HepG2 (cell line): ENCODE data around the gene SBNO2. TPM values are rescaled to one million over a fixed set of nuclear protein-coding genes. Genes with fewer than 3 reads are reported as not detected.
A peak's percentile ranks its signal among the peaks of the same experiment; 100 is the strongest.

Experiments used
- ATAC-seq: fragments of 200-7000 bp; cut with Tn5 transposase; 3 replicates; pipeline ENCODE4 v1.9.1; 2020; ENCODE audit warnings: mild to moderate bottlenecking, moderate library complexity
- BruUV-seq: library from RNA; stranded (reverse); fragments of 400-500 nt; replicated peaks from 2 replicates; lab custom pipeline; 2021; lab: Mats Ljungman, UMichigan
- CTCF ChIA-PET: fragments of 300-600 bp; formaldehyde crosslinking; extraction: SDS; loops from one replicate; lab custom pipeline; 2021; ENCODE audit warnings: low total read pairs, inconsistent platforms, low intra/inter-chr PET ratio; lab: Yijun Ruan, JAX
- POLR2A ChIA-PET: fragments of 350-600 bp; sonication (Branson Sonifier 250); formaldehyde crosslinking; loops from one replicate; lab custom pipeline; 2020; ENCODE audit warnings: antibody characterized with exemption, inconsistent platforms; lab: Yijun Ruan, JAX
- DNase-seq: peaks from one replicate; pipeline ENCODE4 v3.0.0-alpha.2; 2015; ENCODE audit warnings: low spot score
- FAIRE-seq: peaks from 3 replicates; lab custom pipeline; 2011; peaks lifted over from hg19 to GRCh38; lab: Jason Lieb, UNC
- H2AFZ ChIP-seq: one replicate; pipeline ENCODE4 v1.6.1; 2011; ENCODE audit warnings: low read length, inconsistent platforms
- H3K27ac ChIP-seq: fragments of 300-600 bp; 3 replicates; pipeline ENCODE4 v1.8.0; 2011; ENCODE audit warnings: mixed run types, mild to moderate bottlenecking, mixed read lengths, low read length, inconsistent platforms; ENCODE audit not compliant: insufficient read depth; ENCODE audit errors: extremely low read length
- H3K27me3 ChIP-seq, 2 experiments: fragments of 200-600 bp in 1 of 2; 2 replicates in 1 of 2; 3 replicates in 1 of 2; pipeline versions ENCODE4 v1.6.0 to v1.8.0; 2011; ENCODE audit warnings: low read length in 2 of 2, mild to moderate bottlenecking in 2 of 2, moderate library complexity in 2 of 2, inconsistent platforms in 1 of 2; ENCODE audit not compliant: insufficient read depth in 2 of 2, control insufficient read depth in 1 of 2
- H3K36me3 ChIP-seq, 2 experiments: fragments of 200-600 bp in 1 of 2; replicated peaks in 1 of 2; 2 replicates in 1 of 2; 3 replicates in 1 of 2; pipeline versions ENCODE4 v1.5.1 to v1.8.0; 2011; ENCODE audit warnings: low read length in 2 of 2, inconsistent platforms in 1 of 2; ENCODE audit not compliant: insufficient read depth in 2 of 2, control insufficient read depth in 1 of 2
- H3K4me1 ChIP-seq: 2 replicates; pipeline ENCODE4 v1.5.1; 2012; ENCODE audit warnings: low read length, inconsistent platforms; ENCODE audit not compliant: insufficient read depth
- H3K4me2 ChIP-seq: 2 replicates; pipeline ENCODE4 v1.6.0; 2011; ENCODE audit warnings: low read depth, low read length, inconsistent platforms
- H3K4me3 ChIP-seq, 3 experiments: fragments of 200-600 bp in 1 of 3; sonication (generic), shearing (Covaris generic) in 1 of 3; replicated peaks in 1 of 3; 2 replicates each; pipeline ENCODE4 v1.5.1; 2011 to 2016; ENCODE audit warnings: low read length in 3 of 3, inconsistent platforms in 2 of 3, low read depth in 2 of 3, mild to moderate bottlenecking in 2 of 3, control low read depth in 1 of 3, mixed read lengths in 1 of 3; ENCODE audit not compliant: insufficient read depth in 1 of 3
- H3K79me2 ChIP-seq: one replicate; pipeline ENCODE4 v1.6.1; 2011; ENCODE audit warnings: low read length, inconsistent platforms; ENCODE audit not compliant: insufficient read depth
- H3K9ac ChIP-seq: 2 replicates; pipeline ENCODE4 v1.6.0; 2011; ENCODE audit warnings: mild to moderate bottlenecking, low read depth, low read length, inconsistent platforms; ENCODE audit not compliant: insufficient read depth
- H3K9me3 ChIP-seq: 2 replicates; pipeline ENCODE4 v1.5.1; 2012; ENCODE audit warnings: mild to moderate bottlenecking, low read length
- H4K20me1 ChIP-seq: 2 replicates; pipeline ENCODE4 v1.6.0; 2011; ENCODE audit warnings: inconsistent platforms, mild to moderate bottlenecking, low read length, moderate library complexity; ENCODE audit not compliant: insufficient read depth
- AGO2 ChIP-seq: fragments of 200-400 bp; formaldehyde crosslinking; optimal IDR thresholded peaks from 2 replicates; pipeline ENCODE3; 2017; ENCODE audit warnings: mild to moderate bottlenecking, low read depth, low read length, moderate library complexity
- SRSF4 ChIP-seq: fragments of 200-400 bp; formaldehyde crosslinking; IDR thresholded peaks from one replicate; pipeline ENCODE4 v1.6.1; 2018; ENCODE audit warnings: mild to moderate bottlenecking, low read depth, low read length, moderate library complexity; ENCODE audit not compliant: poor library complexity, severe bottlenecking
- ZNF136 ChIP-seq: sonication (generic); formaldehyde crosslinking; IDR thresholded peaks from 2 replicates; pipeline ENCODE4 v1.8.1; 2022; ENCODE audit warnings: low read depth, mild to moderate bottlenecking, moderate library complexity, missing genetic modification reagents
- ZNF17 ChIP-seq: sonication (generic); formaldehyde crosslinking; IDR thresholded peaks from 2 replicates; pipeline ENCODE4 v1.5.0; 2020; ENCODE audit warnings: mild to moderate bottlenecking, missing genetic modification reagents
- WGBS: methylation state at CpG from one replicate; pipeline ENCODE4 v1.1.6; 2017; ENCODE audit warnings: low lambda C conversion rate; 5-methylcytosine and 5-hydroxymethylcytosine counted together
- in situ Hi-C: cut with HindIII; loops from 2 replicates; pipeline ENCODE4 v1.10.0; 2017; ENCODE audit warnings: low pct_unique_long_range_greater_than_20kb; ENCODE audit not compliant: extremely low pct_ligation_motif_present
- intact Hi-C: fragments of 100-400 bp; cut with micrococcal nuclease; formaldehyde crosslinking; loops from one replicate; pipeline ENCODE4 v1.10.0; 2022; ENCODE audit not compliant: unreplicated experiment
- polyA plus RNA-seq, 8 experiments: library from polyadenylated mRNA; depleted of rRNA in 3 of 8; stranded (reverse) in 7 of 8; unstranded in 1 of 8; fragments of >200 nt; fragmentation: Illumina TruSeq in 4 of 8; extraction: Trizol in 4 of 8; gene quantifications; 2 replicates each; pipeline versions ENCODE4 v1.2.1 to v1.2.3, GENCODE V29; 2011 to 2016; ENCODE audit warnings: low read depth in 4 of 8, missing spikeins in 1 of 8, mixed read lengths in 1 of 8; ENCODE audit not compliant: insufficient read depth in 1 of 8
- total RNA-seq, 5 experiments: library from RNA; depleted of rRNA; stranded (reverse); fragments of >200 nt; fragmentation: Illumina TruSeq; extraction: Trizol; gene quantifications; 2 replicates each; pipeline ENCODE4 v1.2.3, GENCODE V29; 2016; ENCODE audit warnings: low read depth in 1 of 5
- TF ChIP-seq, protein P1 (sequence below): sonication (generic); formaldehyde crosslinking; IDR thresholded peaks from 2 replicates; pipeline ENCODE4 v1.4.0; 2020; ENCODE audit warnings: missing genetic modification reagents, low read depth, mild to moderate bottlenecking, borderline replicate concordance
- TF ChIP-seq, protein P2 (sequence below): sonication (generic); formaldehyde crosslinking; IDR thresholded peaks from 2 replicates; pipeline ENCODE4 v1.4.0; 2020; ENCODE audit warnings: missing genetic modification reagents, borderline replicate concordance

The SBNO2 gene
- total and polyA plus RNA-seq, 2 of the 13 experiments (the other 11 are each of a cell fraction or from before 2014, with no cell fraction given), result 8.6 to 10.4 TPM

GRCh38 chr19:1151037-1151724 lies 22.9 kb downstream of the SBNO2 start:
- no peak for DNase-seq

GRCh38 chr19:1150333-1151036 lies 23.6 kb downstream of the SBNO2 start:
- CTCF ChIA-PET, result no interaction called here
- POLR2A ChIA-PET, result no interaction called here

More at GRCh38 chr19:1151037-1151724, 22.9 kb downstream of the SBNO2 start:
- no peak for FAIRE-seq
- Histone ChIP-seq H3K79me2 (peaks cover 8% of the 10 kb centered on the region), H3K9ac (no peak overlapping the region), H3K27me3 (no peaks in the 10 kb centered on the region; a peak in 1 of 5 replicates), H3K4me3 (no peak overlapping the region), H4K20me1 (peaks cover 4% of the 10 kb centered on the region; the same call in 1 of the 2 replicates), H3K27ac (no peak overlapping the region), H3K4me1 (peaks cover 18% of the 10 kb centered on the region), H3K36me3 (peaks cover 9 to 12% of the 10 kb centered on the region in 2 experiments; a peak in 4 of 5 replicates), H2AFZ (no peak overlapping the region), H3K4me2 (no peak overlapping the region), H3K9me3 (no peaks in the 10 kb centered on the region)
- CTCF ChIA-PET, result no interaction called here
- BruUV-seq, result no TSS peak
- intact Hi-C loops (no loop called here), in situ Hi-C loops (loop anchor here (5.0 kb wide), 1 partner anchor 34 kb away; no protein-coding TSS in a partner anchor)
- TF ChIP-seq, protein P1, sequence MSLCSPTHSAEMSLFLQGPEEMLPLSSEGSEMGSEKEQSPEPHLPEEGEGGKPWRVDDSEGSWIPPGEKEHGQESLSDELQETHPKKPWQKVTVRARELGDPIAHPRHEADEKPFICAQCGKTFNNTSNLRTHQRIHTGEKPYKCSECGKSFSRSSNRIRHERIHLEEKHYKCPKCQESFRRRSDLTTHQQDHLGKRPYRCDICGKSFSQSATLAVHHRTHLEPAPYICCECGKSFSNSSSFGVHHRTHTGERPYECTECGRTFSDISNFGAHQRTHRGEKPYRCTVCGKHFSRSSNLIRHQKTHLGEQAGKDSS, result no peak
- POLR2A ChIA-PET, result no interaction called here
- WGBS, result 100% methylated on average over 4 of the region's 12 CpGs
- no peak for ATAC-seq

More at GRCh38 chr19:1150333-1151036, 23.6 kb downstream of the SBNO2 start:
- FAIRE-seq (no peak), ATAC-seq (no peak), DNase-seq (no peak)
- intact Hi-C loops, result no loop called here
- H3K79me2 ChIP-seq, result peaks cover 6% of the 10 kb centered on the region
- H3K9me3 ChIP-seq, result no peaks in the 10 kb centered on the region
- BruUV-seq, result no TSS peak
- H3K4me1 ChIP-seq, result peaks cover 11% of the 10 kb centered on the region
- H3K4me2 ChIP-seq, result no peak overlapping the region
- H3K27me3 ChIP-seq, result no peaks in the 10 kb centered on the region; a peak in 1 of 5 replicates
- 95% methylated on average over 6 of the region's 33 CpGs for whole genome bisulfite sequencing
- no peak for TF ChIP-seq SRSF4
- TF ChIP-seq AGO2, result peak; percentile 57
- TF ChIP-seq ZNF136 (CRISPR knock-in tag), result no peak
- TF ChIP-seq, protein P2, sequence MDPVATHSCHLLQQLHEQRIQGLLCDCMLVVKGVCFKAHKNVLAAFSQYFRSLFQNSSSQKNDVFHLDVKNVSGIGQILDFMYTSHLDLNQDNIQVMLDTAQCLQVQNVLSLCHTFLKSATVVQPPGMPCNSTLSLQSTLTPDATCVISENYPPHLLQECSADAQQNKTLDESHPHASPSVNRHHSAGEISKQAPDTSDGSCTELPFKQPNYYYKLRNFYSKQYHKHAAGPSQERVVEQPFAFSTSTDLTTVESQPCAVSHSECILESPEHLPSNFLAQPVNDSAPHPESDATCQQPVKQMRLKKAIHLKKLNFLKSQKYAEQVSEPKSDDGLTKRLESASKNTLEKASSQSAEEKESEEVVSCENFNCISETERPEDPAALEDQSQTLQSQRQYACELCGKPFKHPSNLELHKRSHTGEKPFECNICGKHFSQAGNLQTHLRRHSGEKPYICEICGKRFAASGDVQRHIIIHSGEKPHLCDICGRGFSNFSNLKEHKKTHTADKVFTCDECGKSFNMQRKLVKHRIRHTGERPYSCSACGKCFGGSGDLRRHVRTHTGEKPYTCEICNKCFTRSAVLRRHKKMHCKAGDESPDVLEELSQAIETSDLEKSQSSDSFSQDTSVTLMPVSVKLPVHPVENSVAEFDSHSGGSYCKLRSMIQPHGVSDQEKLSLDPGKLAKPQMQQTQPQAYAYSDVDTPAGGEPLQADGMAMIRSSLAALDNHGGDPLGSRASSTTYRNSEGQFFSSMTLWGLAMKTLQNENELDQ (CRISPR knock-in tag), result no peak
- TF ChIP-seq ZNF17, result no peak
- in situ Hi-C loops, result loop anchor here (5.0 kb wide), 1 partner anchor 33 kb away; no protein-coding TSS in a partner anchor
- H3K4me3 ChIP-seq, result no peak overlapping the region
- H3K36me3 ChIP-seq, result peaks cover 10 to 14% of the 10 kb centered on the region in 2 experiments; a peak in 4 of 5 replicates
- H2AFZ ChIP-seq, result no peak overlapping the region
- H4K20me1 ChIP-seq, result peaks cover 3% of the 10 kb centered on the region; the same call in 1 of the 2 replicates
- no peak overlapping the region for H3K9ac ChIP-seq
- H3K27ac ChIP-seq, result no peak overlapping the region
